GM18526 (cell line): ENCODE results near the gene MLLT10.

Experiments used
- POLR2A ChIP-seq: IDR thresholded peaks from 3 replicates; pipeline ENCODE4 v1.6.1; 2011; ENCODE audit not compliant: insufficient read length; ENCODE audit errors: extremely low read depth

The MLLT10 gene

DNA sequence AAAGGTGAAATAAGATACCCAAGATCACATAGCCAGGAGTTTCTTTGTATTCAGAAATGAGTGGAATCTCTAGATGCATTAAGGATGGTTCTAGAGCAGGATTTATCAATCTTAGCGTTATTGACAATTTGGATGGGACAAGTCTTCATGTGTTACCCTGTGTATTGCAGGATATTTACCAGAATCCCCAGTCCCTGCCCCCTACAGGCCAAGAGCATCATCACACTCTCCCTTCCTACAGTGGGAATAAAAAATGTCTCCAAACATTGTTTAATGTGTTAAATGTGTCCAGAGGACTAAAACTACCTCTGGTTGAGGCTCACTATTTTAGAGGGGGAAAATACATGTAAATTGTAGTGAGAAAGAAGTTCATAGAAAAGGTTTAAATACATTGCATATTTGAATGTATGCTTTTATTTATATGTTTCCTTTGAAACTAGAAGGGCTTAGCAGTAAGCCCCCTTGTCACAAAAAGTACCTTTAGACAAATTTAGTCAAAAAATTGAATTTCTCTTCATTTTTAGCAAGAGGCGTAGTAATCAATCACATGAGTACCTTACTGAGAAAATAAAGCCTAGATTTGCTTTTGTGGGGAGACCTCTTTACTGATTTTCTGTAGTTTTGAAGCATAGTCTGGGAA, 141.2 kb downstream of the MLLT10 start:
- TF ChIP-seq POLR2A, result no peak

GRCh38 chr10:21677551-21677950, 143.5 kb downstream of the MLLT10 start:
- TF ChIP-seq POLR2A, result no peak

DNA sequence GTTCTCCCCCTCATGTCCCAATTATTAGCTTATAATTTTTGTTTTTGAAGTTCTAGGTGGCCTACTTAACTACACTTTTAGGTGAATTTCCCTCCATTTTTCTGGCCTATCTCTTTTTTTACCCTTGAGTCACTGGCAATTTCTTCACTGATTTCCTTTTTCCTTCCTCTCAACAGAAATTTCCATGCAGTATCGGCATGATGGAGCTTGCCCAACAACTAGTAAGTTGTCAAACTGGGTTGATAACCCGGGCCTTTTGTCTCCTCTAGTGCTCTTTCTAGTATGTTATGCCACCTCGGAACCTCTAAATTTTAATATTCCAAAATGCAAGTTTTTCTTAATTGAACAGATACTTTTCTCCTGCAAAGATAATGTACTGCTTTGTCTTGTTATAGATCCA, 147.1 kb downstream of the MLLT10 start:
- TF ChIP-seq POLR2A, result no peak

- no peak for TF ChIP-seq POLR2A
These were observed 153.4 kb downstream of the MLLT10 start for GRCh38 chr10:21687266-21688008.

DNA sequence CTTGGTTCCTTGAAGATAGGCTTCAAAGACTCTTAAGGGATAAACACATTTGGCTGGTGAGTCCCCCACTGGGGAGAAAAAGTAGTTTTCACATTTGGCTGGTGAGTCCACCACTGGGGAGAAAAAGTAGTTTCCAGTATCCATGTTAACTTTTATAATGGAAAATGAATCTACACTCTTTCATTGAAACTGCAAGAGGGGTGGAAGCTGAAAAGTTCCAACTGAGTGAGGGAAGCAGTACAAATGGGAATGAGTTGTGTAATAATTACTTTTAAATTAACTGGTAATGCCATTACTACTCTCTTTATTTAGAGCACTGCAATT, 153.9 kb downstream of the MLLT10 start:
- TF ChIP-seq POLR2A, result no peak

- TF ChIP-seq POLR2A, result no peak
These were observed 154.8 kb downstream of the MLLT10 start for GRCh38 chr10:21688870-21689269.

DNA sequence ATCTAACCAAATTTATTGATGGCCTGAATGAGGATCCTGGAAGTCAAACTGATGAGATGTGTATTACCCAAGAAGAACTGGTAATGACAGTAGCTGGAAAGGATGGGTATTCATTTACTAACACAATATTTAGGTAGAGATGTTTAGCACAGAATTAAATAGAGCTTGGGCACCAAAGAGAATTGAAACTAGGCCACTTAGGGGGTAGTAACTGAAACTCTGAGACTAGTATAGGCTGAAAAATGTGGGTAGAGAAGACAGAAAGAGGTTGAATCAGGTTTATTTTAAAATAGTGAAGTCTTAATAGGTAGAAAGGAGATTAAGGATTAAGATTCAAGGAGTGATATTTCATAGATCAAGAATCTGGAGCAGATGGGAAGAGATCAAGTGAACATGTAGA, 155.8 kb downstream of the MLLT10 start:
- TF ChIP-seq POLR2A, result no peak

DNA sequence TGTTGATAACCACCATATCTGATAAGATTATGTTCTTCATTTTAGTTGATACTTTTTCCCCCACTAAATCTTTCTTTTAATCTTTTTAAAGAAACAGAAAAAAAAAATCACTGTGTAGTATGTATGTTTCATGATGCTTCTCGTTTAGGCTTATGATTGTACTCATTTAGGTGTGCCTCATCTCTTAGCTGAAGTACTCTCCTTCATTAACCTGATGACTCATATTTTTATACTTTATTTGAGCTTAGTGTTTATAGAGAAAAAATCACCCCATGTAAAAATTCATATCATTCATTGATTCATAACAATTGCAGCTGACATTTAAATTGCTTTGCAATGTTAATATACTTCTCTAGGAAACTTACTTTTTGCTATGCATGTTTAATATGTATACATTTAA, 158.9 kb downstream of the MLLT10 start:
- TF ChIP-seq POLR2A, result no peak

DNA sequence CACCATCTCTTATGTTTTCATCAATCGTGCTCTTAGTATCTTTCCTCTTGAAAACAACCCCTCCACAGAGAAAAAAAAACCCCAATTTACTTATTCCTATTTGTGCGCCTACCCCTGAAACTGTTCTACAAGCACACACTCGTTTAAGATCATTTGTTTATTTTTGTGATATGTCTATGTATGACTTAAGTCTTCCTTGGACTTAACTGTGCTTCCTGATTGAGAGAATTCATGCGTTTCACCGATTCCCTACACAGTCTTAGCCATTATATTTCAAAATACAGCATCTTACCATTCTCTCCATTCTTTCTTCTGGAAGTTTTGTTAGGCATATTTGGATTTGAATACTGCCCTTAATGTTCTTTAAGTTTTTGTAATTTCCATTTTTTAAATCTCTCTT, 159.4 kb downstream of the MLLT10 start:
- TF ChIP-seq POLR2A, result no peak

GRCh38 chr10:21694631-21695030, 160.6 kb downstream of the MLLT10 start:
- TF ChIP-seq POLR2A, result no peak

- TF ChIP-seq POLR2A, result no peak
These were observed 162.3 kb downstream of the MLLT10 start for GRCh38 chr10:21696302-21696701.

DNA sequence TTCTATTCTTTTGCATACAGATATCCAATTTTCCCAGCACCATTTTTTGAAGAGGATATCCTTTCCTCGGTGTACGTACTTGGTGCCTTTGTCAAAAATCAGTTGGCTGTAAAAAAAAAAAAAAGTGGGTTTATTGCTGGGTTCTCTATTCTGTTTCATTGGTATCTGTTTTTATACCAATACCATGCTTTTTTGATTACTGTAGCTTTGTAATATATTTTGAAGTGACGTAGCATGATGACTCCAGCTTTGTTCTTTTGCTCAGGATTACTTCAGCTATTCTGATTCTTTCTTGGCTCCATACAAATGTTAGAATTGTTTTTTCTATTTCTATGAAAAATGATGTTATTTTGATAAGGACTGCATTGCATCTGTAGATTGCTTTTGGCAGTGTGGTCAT, 165.5 kb downstream of the MLLT10 start:
- TF ChIP-seq POLR2A, result no peak

GRCh38 chr10:21700474-21700873, 166.4 kb downstream of the MLLT10 start:
- no peak for TF ChIP-seq POLR2A

GRCh38 chr10:21702633-21703111, 168.6 kb downstream of the MLLT10 start:
- no peak for TF ChIP-seq POLR2A

GRCh38 chr10:21705142-21705827, 171.3 kb downstream of the MLLT10 start:
- TF ChIP-seq POLR2A, result no peak

- TF ChIP-seq POLR2A, result no peak
These were observed 171.8 kb downstream of the MLLT10 start for GRCh38 chr10:21705828-21706176.

- no peak for TF ChIP-seq POLR2A
These were observed 173.5 kb downstream of the MLLT10 start for GRCh38 chr10:21707498-21707897.

DNA sequence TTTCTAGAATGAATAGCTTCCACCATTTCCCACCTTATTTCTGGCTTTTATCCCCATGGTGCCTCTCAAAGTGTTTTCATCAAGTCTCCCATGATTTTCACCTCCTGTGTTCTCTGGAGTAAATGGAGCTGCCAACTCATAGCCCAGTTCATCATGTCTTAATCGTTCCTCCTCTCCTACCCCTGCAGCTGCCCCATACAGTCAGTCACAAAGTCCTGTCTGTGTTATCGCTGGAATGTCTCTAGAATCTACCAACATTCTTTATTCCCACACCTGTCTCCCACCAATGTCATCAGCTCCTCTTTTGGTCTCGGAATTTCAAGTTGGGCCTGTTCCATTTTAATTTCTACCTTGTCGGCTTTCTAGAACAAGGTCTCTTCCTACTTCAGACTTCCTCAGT, 178.9 kb downstream of the MLLT10 start:
- TF ChIP-seq POLR2A, result no peak
